Amygdala (tissue), 56 donors: ENCODE data around the gene PKMYT1.
A peak's percentile ranks its signal among the peaks of the same experiment; 100 is the strongest.

Experiments used
- DNase-seq, 56 donors: peaks; one replicate each; lab custom pipeline; 2025; lab: John Stamatoyannopoulos, UW

Gene PKMYT1

DNA sequence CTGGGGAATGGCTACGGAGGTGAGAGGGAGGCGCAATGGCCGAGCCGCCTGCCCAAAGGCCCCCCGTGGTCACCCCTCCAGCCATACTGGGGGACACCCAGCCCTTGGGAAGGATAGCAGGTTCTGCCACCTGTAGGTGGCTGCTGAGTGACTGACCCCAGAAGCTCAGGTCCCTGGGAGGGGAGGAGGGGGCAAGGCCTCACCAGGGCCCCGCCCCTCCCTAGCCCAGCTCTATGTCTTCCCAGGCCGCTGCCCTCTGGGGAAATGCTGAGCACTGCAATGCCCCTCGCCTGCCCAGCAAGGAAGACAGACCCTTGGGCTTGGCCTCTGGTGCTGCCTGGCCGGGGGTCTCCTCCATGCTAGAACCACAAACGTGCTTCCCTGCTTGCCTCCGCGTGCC lies 21.1 kb upstream of the PKMYT1 start:
- DNase-seq: no peak

DNA sequence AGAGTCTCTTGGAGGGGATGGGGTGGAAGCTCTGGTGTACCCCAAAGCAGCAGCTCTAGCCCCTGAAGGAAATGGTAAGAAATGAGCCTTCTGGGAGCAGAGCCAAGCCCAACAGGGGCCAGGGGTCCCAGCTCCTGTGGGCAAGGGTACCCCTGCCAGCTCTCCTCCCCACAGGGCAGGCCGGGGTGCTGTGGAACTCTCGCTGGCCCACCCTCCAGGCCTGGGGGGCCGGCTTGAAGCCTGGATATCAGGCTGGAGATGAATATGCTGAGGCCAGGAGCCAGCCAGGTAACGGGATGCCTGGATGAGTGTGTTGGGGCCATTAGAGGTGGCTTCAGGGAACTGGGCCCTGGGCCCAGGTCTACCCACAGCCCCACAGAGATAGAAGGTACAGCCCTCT lies 20.3 kb upstream of the PKMYT1 start:
- DNase-seq: no peak

DNA sequence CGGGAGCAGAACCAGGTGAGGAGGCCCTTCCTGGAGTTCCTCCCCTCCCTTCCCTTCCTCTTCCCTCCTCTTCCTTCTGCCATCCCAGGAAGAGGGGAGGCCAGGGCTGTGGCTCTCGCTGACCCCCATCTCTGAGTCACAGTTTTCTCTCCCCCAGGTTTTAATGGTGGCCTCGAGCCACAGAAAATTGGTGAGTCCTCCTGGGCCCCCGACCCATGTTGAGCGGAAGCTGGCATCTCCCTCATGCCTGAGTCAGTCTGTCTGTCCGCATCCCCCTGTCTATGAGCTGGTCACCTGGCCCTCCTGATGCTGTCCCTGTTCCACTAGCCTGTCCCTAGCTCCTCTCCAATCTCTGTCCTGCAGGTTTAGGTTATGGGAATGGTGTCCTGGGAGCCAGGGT lies 19.7 kb upstream of the PKMYT1 start:
- no peak for DNase-seq

DNA sequence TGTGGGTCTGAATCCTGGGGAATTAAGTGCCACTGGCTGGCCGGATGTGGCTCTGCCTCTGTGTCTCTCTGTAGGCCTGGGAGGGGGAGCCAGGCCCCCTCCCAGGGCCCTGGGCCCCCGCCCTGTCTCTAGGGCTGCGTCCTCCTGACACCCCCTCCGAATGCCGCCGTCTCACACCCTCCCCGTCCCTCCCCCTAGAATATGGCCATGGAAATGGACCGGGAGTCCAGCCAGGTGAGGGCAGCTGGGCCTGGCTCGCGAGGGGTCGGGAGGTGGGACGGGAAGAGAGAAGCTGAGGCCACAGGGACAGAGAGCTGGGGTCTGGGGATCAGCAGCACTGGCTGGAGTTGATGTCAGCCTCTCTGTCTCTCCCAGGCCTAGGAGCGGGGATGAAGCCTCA lies 16.1 kb upstream of the PKMYT1 start:
- no peak for DNase-seq

DNA sequence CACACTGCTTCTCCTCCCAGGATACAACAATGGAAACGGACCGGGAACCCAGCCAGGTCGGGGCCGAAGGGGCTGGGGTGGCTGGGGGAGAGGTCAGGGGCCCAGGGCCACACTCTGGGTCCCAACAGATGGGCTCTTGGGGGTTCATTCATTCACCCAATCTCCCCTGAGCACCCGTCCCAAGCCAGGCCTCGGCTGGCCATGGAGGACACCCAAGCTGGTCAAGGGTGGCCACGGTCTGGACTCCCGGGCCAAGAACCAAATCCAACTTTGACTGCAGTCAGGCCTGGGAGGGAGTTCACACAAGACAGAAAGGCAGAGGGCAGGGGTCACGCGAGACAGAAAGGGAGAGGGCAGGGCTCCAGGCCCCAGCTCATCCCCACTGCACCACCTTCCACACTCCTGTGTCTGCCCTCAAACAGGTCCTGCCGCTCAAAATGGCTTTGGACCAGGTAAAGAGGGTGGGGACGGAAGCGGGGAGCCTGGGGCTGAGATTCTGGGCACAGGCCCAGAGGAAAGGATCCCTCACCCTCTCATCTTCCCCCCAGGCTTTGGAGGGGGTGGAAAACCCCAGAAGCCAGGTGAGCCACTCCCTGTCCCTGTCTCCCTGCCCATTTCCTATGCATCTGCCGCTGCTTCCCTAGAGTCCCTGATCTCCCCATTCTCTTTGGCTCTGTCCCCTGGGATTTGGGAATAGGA lies 12.3 kb upstream of the PKMYT1 start:
- no peak for DNase-seq

DNA sequence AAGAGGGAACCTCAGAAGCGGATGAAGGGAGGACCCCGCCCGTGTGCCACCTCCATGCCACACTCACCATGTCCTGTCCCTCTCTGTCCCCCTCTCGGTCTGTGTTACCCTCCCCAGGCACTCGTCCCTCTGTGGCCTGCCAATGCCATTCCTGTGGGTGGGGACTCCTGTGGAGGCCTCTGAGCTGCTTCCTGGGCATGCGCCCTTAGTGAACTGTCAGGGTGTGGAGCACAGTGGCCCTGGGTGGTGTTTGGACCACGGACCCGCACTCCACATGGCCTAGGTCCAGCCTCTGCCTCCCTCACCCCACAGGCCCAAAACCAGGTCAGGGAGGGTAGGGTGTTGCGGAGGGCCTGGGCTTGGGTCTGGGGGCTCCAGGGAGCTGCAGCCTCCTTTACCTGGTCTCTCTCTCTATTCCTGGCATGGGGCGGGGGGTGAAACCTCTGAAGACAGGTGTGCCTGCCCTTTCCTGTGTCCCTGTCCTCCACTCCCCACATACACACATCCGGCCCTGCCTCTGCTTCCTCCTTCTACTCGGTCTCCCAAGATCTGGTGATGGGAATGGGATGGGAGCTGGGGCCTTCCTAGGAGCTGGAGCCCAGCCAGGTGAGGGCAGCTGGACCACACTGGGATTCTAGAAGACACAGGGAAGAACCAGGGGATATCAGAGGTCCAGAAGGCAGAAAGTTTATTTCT lies 11.5 kb upstream of the PKMYT1 start:
- DNase-seq: no peak

DNA sequence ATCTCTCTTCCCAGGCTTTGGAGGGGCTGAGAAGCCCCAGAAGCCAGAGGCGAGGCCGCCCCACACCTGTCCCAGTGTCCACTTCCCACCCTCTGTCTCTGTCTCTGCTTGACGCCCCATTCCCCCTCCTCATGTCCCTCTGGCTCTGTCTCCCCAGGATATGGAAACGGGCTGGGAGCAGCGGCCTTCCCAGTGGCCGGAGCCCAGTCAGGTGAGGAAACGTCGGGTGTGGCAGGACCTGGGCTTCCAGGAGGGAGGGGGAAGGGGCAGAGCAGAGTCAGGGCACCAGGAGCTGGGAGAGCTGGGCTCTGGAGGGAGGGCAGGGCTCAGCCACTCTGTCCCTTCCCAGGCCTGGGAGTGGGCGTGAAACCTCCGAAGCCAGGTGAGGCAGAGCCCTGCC lies 10.6 kb upstream of the PKMYT1 start:
- no peak for DNase-seq

DNA sequence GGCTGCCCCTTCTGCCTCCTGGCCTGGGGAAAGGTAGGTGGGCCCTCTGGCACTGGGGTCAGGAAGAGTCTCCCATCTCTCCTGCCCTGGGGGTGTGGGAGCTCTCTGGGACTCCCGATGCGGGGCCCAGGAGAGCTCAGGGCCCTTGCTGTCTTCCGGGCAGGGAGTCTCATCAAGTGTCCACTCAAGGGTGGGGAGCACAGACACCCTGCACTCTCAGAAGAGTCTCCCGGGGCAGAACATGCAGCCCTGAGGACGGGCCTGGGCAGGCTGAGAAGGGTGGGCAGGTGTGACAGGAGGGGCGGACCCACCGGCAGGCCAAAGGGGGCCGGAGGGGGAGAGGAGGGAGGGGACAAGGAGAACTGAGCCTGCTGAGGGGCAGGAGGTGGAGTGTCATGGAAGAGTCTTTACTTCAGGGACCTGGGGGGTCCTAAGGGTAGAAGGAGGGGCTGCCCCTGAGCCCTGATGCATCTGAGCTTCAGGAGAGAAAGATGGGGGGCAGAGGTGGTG lies 8.4 kb upstream of the PKMYT1 start:
- DNase-seq: no peak

DNA sequence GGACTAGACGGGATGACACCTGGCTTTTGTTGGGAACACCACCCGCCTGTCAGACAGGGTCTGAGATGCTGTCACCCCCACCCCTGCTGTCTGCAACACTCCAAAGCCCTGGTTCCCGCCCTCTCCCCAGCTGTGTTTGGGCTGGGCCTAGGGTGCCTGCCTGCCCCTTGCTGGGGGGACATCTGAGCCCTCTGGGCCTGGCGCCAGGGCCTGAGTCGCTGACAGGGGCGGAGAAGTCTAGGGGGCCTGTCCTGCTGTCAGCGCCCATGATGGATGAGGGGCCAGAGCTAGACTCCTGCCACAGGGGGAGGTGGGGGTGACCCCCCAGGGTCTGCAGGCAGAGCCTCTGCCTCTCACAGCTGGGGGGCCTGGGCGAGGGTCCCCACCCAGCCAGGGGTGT lies 7.6 kb upstream of the PKMYT1 start:
- no peak for DNase-seq

DNA sequence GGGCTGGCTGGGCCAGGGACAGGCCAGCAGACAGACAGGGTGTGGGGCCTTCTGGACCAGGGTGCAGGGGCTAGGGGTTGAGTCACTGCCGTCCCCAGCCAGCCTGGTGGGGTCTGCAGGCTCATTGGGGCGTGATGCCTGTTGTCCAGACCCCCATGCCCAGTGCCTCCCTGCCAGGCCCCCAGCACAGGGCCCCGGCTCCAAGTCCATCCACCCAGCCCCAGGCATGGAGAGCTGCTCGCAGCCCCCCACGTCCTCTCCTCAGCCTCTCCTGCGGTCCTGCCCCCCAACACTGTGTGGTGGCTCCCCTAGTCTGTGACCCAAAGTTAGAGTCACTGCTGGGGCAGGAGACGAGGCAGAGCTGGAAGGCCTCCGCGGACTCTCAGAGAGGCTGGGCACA lies 7.0 kb upstream of the PKMYT1 start:
- no peak for DNase-seq

DNA sequence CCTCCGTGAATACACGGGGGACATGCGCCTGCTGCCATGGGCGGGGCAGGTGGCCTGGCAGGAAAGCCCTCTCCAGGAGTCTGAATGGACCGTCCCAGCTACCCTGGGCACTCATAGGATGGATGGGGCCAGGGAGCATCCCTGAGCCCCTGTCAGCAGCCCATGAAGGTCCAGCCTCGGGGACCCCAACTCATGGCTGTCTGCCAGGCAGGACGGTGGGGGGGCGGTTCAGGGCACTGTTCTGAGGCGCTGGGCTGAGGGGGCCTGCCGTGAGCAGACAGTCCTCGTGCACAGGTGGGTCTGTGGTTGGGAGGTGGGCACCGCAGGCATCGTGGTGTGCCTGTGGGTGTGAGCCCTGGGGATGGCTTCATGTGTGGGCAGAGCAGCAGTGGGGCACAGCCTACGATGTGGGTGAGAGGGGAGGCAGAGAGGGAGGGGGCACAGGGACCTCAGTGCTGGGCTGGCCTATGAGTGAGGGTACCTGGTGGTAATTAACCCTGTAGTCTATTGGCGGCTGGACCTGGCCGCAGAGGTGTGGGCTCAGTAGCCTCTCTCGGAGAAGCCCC lies 6.5 kb upstream of the PKMYT1 start:
- DNase-seq: no peak

DNA sequence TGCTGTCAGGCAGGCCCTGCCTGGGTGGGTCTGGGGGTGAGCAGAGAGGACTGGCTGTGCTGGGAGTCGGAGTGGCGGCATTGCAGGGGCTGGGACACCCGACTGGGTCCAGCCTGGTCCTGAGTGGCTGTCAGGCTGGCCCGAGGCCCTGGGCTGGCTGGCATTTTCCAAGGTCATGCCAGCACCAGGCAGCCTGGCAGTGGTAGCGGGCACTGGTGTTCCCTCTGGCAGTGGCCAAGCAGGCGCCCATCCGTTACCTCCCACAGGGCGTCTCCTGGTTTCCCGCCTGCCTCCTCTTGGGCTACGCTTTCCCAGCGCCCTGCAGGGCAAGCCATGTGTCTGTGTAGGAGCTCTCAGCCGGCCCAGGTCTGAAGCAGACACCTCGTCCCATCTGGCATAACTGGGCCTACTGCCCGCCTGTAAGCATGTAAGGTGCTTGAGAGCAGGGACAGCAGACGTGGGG lies 5.7 kb upstream of the PKMYT1 start:
- DNase-seq: peak in 6 of 56 donors; percentile 12 to 39 (median 20)

DNA sequence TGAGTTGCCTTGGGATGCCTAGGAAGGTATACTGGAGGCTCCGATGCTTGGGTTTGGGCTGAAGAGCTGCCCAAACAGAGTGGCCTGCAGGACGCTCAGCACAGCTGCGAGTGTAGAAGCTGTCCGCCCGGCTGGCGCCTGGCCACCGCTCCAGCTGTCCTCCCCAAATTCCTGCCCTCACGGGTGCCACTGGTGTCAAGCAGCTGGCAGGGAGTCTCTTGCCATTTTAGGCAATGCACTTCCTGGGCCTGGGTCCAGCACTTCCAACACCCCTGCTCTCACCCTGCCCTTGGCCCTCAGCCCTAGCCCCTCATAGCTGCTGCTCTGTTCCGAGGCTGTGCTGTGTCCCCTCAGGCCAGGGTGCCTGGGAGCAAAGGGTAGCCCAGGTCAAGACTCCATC lies 5.2 kb upstream of the PKMYT1 start:
- no peak for DNase-seq

DNA sequence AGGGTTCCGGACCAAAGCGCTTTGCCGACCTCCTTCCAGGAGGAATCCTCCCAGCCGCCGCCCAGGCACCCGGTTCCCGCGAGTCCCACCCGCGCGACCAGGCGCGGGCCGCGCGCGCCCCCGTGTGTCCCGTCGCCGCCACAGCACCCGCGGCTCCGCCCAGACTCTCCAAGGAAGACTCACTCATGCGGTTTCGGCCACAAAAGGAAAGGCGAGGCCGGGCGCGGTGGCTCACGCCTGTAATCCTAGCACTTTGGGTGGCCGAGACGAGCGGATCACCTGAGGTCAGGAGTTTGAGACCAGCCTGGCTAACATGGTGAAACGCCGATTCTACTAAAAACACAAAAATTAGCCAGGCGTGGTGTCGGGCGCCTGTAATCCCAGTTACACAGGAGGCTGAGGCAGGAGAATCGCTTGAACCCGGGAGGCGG lies 3.5 kb upstream of the PKMYT1 start:
- DNase-seq: peak in 50 of 56 donors; percentile 18 to 85 (median 56)

DNA sequence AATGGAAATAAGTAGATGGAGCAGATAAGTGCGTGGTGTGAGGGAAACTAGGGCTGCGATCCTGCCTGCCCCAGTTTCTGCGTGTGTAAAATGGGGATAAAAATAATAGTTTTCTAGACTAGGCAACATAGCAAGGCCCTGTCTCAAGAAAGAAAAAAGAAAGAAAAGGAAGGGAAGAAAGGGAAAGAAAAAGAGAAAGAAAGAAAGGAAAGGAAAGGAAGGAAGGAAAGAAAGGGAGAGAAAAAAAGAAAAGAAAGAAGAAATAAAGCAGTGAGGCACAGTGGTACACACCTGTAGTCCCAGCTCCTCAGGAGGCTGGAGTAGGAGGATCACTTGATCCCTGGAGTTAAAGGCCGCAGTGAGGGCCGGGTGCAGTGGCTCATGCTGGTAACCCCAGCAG lies 2.2 kb upstream of the PKMYT1 start:
- DNase-seq: no peak

DNA sequence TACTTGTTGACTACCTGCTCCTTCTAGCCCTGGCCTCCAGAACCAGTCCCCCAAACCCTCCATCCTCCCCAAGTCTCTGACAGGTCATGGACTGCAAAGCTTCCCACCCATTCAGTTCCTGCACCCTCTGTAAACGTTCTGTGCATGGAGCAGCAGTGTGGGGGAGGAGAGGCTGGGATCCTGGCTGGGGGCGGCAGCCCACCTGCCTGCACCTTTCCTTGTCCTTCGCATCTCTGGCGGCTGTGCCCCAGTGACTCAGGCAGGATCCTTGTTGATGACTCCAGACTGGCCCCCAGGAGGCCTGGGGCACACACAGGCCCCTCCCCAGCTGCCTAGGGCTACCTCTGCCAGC lies 1.6 kb upstream of the PKMYT1 start:
- DNase-seq: no peak

DNA sequence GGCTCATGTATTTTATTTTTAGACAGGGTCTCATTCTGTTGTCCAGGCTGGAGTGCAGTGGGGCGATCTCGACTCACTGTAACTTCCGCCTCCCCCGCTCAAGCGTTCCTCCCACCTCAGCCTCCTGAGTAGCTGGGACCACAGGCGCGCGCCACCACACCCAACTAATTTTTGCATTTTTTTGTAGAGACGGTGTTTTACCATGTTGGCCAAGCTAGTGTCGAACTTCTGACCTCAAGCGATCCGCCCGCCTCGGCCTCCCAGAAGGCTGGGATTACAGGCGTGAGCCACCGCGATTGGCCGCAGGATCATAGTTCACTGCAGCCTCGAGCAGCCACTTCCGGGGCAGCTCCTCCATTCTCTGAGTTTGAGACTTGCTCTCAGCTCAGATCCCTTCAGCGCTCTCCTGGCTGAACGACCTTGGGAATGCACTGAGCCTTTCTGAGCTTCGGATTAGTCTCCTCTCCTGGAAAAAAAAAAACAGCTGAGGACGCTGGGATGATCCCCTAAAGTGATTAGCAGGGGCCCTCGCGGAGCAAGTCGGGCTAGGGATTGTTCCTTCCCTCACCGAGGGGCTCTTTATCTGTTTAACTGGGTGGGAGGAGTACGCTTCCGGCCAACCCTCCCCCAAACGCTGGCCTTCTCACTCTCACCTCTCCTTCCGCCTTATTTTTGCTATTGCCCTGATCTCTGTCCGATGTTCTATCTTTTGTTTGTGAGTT lies 1.1 kb upstream of the PKMYT1 start:
- no peak for DNase-seq

DNA sequence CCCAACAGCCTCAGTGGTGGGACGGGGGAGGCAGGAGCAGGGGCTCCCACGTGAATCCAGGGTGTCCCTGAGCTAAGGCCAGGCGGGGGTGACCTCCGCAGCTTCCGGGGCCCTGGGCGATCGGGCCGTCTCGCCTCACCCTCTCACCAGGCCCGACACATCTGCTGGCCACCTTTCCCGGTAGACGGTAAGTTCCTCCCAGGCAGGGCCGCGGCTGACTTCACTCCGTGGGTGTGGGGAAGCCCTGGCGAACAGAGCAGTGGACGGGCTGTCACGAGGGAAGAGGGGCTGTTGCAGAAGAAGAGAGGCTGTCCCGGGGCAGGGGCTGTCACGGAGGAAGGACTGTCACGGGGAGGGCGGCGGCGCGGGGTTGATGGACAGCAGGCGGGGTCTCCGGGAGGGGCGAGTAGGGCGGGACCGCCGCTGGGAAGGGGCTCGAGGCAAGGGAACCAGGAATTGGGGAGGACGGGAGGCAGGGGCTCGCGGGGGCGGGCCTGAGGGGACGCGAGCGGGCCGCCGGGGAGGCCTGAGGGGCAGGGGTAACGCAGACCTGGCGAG lies 498 bp downstream of the PKMYT1 start:
- no peak for DNase-seq

DNA sequence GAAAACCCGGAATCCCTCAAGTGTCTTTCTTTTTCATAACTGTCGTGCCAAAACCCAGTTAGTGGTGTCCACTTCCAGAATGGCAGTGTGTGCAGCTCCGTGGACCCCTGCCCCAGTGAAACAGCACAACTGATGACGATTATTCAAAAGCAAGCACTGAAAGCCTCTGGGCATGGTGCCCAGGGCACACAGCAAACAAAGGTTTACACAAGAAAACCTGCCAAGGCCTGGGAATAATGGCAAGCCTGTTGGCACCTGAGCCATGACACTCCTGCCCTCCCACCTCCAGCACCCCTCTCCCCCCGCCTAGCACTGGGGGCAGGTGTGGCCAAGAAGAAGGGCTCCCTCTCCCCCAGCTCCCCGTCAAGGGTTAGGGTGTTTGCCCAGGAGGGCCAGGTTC lies 2.8 kb downstream of the PKMYT1 start:
- DNase-seq: peak in 20 of 56 donors; percentile 9 to 68 (median 39)

DNA sequence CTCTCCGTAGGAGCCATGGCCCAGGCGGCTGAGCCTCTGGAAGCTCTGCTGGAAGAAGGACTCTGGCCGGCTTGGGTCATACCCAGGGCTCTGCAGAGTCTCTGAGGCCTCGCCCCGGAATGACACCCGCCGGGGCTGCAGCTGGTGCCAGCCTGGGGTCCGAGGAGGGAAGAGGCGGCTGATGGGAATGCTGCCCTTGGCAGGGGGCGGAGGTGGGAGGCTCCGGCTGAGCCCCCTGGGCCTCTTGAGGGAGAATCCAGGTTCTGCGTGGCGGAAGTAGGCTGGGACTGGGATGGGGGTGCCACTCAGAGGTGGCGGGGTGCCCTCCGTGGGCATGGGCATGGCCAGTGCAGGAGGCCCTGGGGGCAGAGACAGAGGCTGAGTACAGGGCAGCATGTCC lies 3.6 kb downstream of the PKMYT1 start:
- no peak for DNase-seq

DNA sequence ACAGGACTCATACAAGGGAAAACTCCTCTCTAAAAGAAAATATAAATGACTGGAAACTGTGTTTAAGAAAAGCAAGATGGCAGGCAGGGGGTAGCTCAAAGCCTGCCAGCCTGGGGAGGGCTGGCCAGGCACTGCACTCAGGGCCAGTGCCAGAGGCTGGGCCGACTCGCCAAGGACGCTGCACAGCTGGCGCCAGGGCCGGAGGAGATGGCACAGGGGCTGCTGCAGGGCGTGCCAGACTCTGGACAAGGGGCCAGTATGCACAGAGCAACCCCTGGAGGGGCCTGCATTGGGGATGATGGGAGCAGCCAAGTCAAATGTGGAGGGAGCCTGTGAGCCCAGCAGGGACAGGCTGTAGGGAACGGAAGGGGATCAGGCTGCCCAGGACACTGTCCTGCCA lies 4.0 kb downstream of the PKMYT1 start:
- peak in 6 of 56 donors; percentile 7 to 48 (median 22) for DNase-seq
